Right atrium auricular region (tissue), 2 donors: ENCODE data around the gene VLDLR. TPM values are rescaled to one million over a fixed set of nuclear protein-coding genes. Genes with fewer than 3 reads are reported as not detected.

Source experiments
- DNase-seq: peaks from one replicate; pipeline ENCODE4 v3.0.0-alpha.2; 2019; ENCODE audit warnings: low spot score
- H3K27ac ChIP-seq, 2 donors: fragments of 200-600 bp; sonication (generic); 1 replicate in 1 of 2; 2 replicates in 1 of 2; pipeline ENCODE4 v1.5.1; 2016 to 2019
- H3K27me3 ChIP-seq, 2 donors: fragments of 200-600 bp; sonication (generic); one replicate each; pipeline versions ENCODE4 v1.5.1 to v1.6.0; 2017 to 2019
- H3K36me3 ChIP-seq: fragments of 200-600 bp; sonication (generic); one replicate; pipeline ENCODE4 v1.5.1; 2016
- H3K4me1 ChIP-seq, 2 donors: fragments of 200-600 bp; sonication (generic); one replicate each; pipeline versions ENCODE4 v1.5.1 to v1.6.0; 2017 to 2019
- H3K4me3 ChIP-seq, 2 donors: fragments of 200-600 bp; sonication (generic); 1 replicate in 1 of 2; 2 replicates in 1 of 2; pipeline ENCODE4 v1.5.1; 2017 to 2019; ENCODE audit warnings: mild to moderate bottlenecking in 1 of 2, moderate library complexity in 1 of 2
- H3K9me3 ChIP-seq, 2 donors: fragments of 200-600 bp; sonication (generic); one replicate each; pipeline ENCODE4 v1.5.1; 2019
- total RNA-seq, 2 donors: library from RNA; depleted of rRNA; stranded (reverse); fragments of >200 nt; gene quantifications; one replicate each; pipeline ENCODE4 v1.1.0, GENCODE V29; 2016
- TF ChIP-seq, protein P1 (sequence below), 2 donors: fragments of 200-600 bp; sonication (generic); IDR thresholded peaks; one replicate each; pipeline ENCODE4 v1.5.1; 2019; ENCODE audit warnings: antibody characterized with exemption in 2 of 2

VLDLR gene
- total RNA-seq, 2 donors from 2014 or later, result 45.3 to 66.9 TPM

GRCh38 chr9:2613730-2614271 lies 7.8 kb upstream of the VLDLR start:
- Histone ChIP-seq H3K36me3 (no peaks in the 10 kb centered on the region), H3K9me3 (no peaks in the 10 kb centered on the region), H3K27ac (peak overlapping the region; percentile 73 to 83), H3K4me3 (no peak overlapping the region), H3K4me1 (peaks cover 0 to 10% of the 10 kb centered on the region in 2 donors), H3K27me3 (no peaks in the 10 kb centered on the region)
- TF ChIP-seq, protein P1, sequence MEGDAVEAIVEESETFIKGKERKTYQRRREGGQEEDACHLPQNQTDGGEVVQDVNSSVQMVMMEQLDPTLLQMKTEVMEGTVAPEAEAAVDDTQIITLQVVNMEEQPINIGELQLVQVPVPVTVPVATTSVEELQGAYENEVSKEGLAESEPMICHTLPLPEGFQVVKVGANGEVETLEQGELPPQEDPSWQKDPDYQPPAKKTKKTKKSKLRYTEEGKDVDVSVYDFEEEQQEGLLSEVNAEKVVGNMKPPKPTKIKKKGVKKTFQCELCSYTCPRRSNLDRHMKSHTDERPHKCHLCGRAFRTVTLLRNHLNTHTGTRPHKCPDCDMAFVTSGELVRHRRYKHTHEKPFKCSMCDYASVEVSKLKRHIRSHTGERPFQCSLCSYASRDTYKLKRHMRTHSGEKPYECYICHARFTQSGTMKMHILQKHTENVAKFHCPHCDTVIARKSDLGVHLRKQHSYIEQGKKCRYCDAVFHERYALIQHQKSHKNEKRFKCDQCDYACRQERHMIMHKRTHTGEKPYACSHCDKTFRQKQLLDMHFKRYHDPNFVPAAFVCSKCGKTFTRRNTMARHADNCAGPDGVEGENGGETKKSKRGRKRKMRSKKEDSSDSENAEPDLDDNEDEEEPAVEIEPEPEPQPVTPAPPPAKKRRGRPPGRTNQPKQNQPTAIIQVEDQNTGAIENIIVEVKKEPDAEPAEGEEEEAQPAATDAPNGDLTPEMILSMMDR (IDR thresholded peaks at IDR 0.05), result no peak
- DNase-seq, result no peak

GRCh38 chr9:2615497-2615896 lies 6.1 kb upstream of the VLDLR start:
- Histone ChIP-seq H3K4me3 (no peak overlapping the region), H3K9me3 (no peaks in the 10 kb centered on the region), H3K4me1 (peaks cover 0 to 16% of the 10 kb centered on the region in 2 donors), H3K36me3 (no peaks in the 10 kb centered on the region), H3K27me3 (no peaks in the 10 kb centered on the region), H3K27ac (no peak overlapping the region)
- TF ChIP-seq, protein P1 (IDR thresholded peaks at IDR 0.05), result no peak
- no peak for DNase-seq

- TF ChIP-seq, protein P1 (IDR thresholded peaks at IDR 0.05), result no peak
- Histone ChIP-seq H3K4me1 (peaks cover 0 to 23% of the 10 kb centered on the region in 2 donors), H3K36me3 (no peaks in the 10 kb centered on the region), H3K27ac (no peak overlapping the region), H3K4me3 (no peak overlapping the region), H3K9me3 (no peaks in the 10 kb centered on the region), H3K27me3 (no peaks in the 10 kb centered on the region)
- DNase-seq, result no peak
Observed at GRCh38 chr9:2616692-2617377, 4.8 kb upstream of the VLDLR start.

DNA sequence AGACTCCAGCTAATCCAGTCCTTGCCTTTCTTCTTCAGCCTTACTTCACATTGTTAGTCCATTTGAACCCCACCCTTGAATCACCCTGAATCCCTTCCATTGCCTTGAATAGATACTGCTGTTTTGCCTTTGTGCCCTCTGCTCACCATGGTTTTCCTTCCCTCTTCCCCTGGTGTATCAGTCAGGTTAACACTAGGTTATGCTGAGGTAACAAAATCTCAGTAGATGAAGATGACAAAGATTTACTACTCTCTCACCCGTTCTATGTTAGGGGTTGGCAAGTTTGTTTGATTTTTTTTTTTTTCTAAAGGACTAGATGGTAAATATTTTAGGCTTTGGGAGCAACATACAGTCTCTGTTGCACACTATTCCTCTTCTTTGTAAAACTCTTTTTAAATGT lies 3.3 kb upstream of the VLDLR start:
- no peak for DNase-seq
- H3K4me1 ChIP-seq, result peaks cover 0 to 33% of the 10 kb centered on the region in 2 donors
- H3K4me3 ChIP-seq, result no peak overlapping the region
- H3K27me3 ChIP-seq, result no peaks in the 10 kb centered on the region
- no peaks in the 10 kb centered on the region for H3K36me3 ChIP-seq
- TF ChIP-seq, protein P1 (IDR thresholded peaks at IDR 0.05), result no peak
- H3K27ac ChIP-seq, result no peak overlapping the region
- H3K9me3 ChIP-seq, result no peaks in the 10 kb centered on the region

DNA sequence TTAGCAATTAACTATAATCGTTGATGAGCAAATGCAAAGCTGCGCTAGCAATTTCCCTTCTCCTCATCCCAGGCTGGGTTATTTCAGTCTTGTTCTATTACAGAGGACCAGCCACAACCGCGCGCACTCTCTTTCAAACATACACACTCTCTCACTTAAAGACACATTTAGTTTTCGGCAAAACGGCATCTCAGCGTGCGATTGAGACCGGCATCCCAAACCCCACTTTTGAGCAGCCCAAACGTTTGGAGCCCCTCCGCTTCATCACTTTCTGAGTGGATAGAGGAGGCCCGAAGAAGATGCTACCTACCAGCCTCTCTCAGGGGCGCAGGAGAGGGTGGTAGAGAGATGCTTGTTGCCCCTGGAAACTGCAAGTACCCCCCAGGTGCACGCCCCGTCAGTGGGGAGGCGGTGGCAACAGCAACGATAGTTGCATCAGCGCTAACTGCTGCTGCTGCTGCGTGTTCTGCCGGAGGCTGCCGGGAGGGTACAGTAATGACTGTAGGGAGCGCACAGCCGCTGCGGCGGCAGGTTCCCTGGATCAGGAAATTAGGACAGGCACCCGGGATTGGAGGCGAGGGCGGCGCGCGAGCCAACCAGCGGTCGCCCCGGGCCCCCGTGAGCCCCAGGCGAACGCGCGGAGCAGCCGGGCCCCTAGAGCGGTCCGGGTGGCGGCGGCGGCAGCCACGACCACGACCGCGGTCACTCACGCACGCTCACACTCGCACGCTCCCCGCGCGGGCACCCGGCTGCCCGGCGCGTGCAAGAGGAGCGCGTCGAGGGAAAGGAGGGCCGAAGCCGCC lies 467 bp upstream of the VLDLR start:
- TF ChIP-seq, protein P1 (IDR thresholded peaks at IDR 0.05), result no peak
- peak; percentile 78 for DNase-seq
- H3K27me3 ChIP-seq, result no peaks in the 10 kb centered on the region
- no peaks in the 10 kb centered on the region for H3K9me3 ChIP-seq
- H3K4me3 ChIP-seq, result peak overlapping the region; percentile 78 to 81
- no peaks in the 10 kb centered on the region for H3K36me3 ChIP-seq
- peak overlapping the region; percentile 90 to 97 for H3K27ac ChIP-seq
- peaks cover 0 to 37% of the 10 kb centered on the region in 2 donors for H3K4me1 ChIP-seq
